Ishikawa (cell line): ENCODE measurements around the gene MAP3K7.

ENCODE experiments used
- CEBPB ChIP-seq: IDR thresholded peaks from 2 replicates; pipeline ENCODE4 v1.6.1; 2012
- CREB1 ChIP-seq: IDR thresholded peaks from 2 replicates; pipeline ENCODE4 v1.6.1; 2012; ENCODE audit warnings: low read depth
- EGR1 ChIP-seq: IDR thresholded peaks from 2 replicates; pipeline ENCODE4 v1.6.1; 2012
- EP300 ChIP-seq: IDR thresholded peaks from 2 replicates; pipeline ENCODE4 v1.6.1; 2012; ENCODE audit warnings: borderline replicate concordance
- FOXM1 ChIP-seq: IDR thresholded peaks from 2 replicates; pipeline ENCODE4 v1.6.1; 2012; ENCODE audit warnings: low read depth, borderline replicate concordance
- MAX ChIP-seq: IDR thresholded peaks from 2 replicates; pipeline ENCODE4 v1.6.1; 2012
- NFIC ChIP-seq: IDR thresholded peaks from 2 replicates; pipeline ENCODE4 v1.6.1; 2012
- RAD21 ChIP-seq: IDR thresholded peaks from 2 replicates; pipeline ENCODE4 v1.6.1; 2012; ENCODE audit warnings: low read depth
- REST ChIP-seq: IDR thresholded peaks from 2 replicates; pipeline ENCODE4 v1.6.1; 2012; ENCODE audit warnings: low read depth, mild to moderate bottlenecking
- TAF1 ChIP-seq: IDR thresholded peaks from 2 replicates; pipeline ENCODE4 v1.6.1; 2012; ENCODE audit warnings: low read depth, mild to moderate bottlenecking
- TCF12 ChIP-seq: IDR thresholded peaks from 2 replicates; pipeline ENCODE4 v1.6.1; 2012; ENCODE audit warnings: low read depth
- TEAD4 ChIP-seq: IDR thresholded peaks from 2 replicates; pipeline ENCODE4 v1.6.1; 2012
- USF1 ChIP-seq: IDR thresholded peaks from 2 replicates; pipeline ENCODE4 v1.6.1; 2012
- YY1 ChIP-seq: IDR thresholded peaks from 2 replicates; pipeline ENCODE4 v1.6.1; 2012; ENCODE audit warnings: low read depth
- ZBTB7A ChIP-seq: IDR thresholded peaks from 2 replicates; pipeline ENCODE4 v1.6.1; 2012; ENCODE audit warnings: low read depth

MAP3K7 gene

GRCh38 chr6:90544741-90545140 lies 42.1 kb downstream of the MAP3K7 start:
- TF ChIP-seq NFIC (no peak), USF1 (no peak), TAF1 (no peak), EP300 (no peak), TCF12 (no peak), RAD21 (no peak), TEAD4 (no peak), CREB1 (no peak)

DNA sequence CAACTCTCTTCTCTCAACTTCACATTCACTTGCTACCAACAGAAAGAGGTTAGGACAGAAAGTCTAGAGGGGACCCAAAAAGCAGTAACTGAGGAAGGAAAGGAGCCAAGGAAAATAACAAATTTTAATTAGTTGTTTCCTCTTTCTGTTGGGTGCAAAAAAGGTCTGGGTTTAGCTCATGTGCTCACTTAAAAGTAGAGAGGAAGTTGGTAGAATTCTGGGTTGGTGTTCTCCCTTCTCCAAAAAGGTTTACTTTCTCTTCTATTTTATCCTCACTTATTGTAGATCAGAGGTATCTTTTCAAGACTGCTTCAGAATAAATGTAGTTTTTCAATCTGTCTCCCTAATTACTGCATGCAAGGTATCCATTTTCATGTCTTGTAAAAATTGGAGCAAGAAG lies 42.8 kb downstream of the MAP3K7 start:
- no peak for TF ChIP-seq TAF1
- TF ChIP-seq TCF12, result no peak
- TF ChIP-seq TEAD4, result no peak
- no peak for TF ChIP-seq YY1
- no peak for TF ChIP-seq NFIC
- no peak for TF ChIP-seq REST
- TF ChIP-seq CREB1, result no peak
- no peak for TF ChIP-seq EGR1
- TF ChIP-seq CEBPB, result no peak
- TF ChIP-seq USF1, result no peak

GRCh38 chr6:90541221-90541620 lies 45.7 kb downstream of the MAP3K7 start:
- no peak for TF ChIP-seq MAX
- no peak for TF ChIP-seq USF1
- TF ChIP-seq EP300, result no peak
- no peak for TF ChIP-seq EGR1
- TF ChIP-seq CREB1, result no peak
- no peak for TF ChIP-seq RAD21

GRCh38 chr6:90538278-90539046 lies 48.4 kb downstream of the MAP3K7 start:
- TF ChIP-seq USF1, result no peak
- TF ChIP-seq YY1, result no peak
- TF ChIP-seq FOXM1, result no peak
- no peak for TF ChIP-seq MAX
- TF ChIP-seq TCF12, result no peak

DNA sequence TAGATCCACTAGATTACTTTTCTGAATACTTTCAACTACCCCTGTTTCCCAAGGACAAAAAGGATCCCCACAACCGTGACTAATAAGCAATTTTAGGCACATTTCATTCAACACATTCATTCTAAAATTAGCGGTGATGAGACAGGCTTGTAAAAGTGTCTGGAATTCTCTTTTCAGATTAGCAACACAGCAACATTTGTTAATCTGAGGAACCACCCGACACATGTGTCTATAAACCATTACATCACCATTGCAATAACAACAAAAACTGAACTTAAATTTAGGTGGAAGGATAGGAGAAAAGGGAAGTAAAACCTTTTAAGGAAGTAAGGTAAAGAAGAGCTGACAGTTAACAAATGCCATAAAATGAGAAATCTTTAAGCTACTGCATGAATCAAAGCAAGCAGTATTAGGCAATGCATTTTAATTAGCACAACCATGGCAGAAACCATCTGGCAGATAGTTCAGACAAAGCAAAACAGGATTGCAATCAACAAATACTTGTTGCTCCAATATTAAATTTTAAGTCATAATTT lies 49.1 kb downstream of the MAP3K7 start:
- no peak for TF ChIP-seq FOXM1
- TF ChIP-seq USF1, result no peak
- TF ChIP-seq ZBTB7A, result no peak
- TF ChIP-seq CREB1, result no peak
- no peak for TF ChIP-seq RAD21
- no peak for TF ChIP-seq EGR1
- no peak for TF ChIP-seq TCF12
- no peak for TF ChIP-seq YY1

- no peak for TF ChIP-seq EP300
These were observed 49.8 kb downstream of the MAP3K7 start for GRCh38 chr6:90537027-90537426.

GRCh38 chr6:90536520-90536919 lies 50.4 kb downstream of the MAP3K7 start:
- TF ChIP-seq RAD21, result no peak
- TF ChIP-seq TAF1, result no peak
- TF ChIP-seq USF1, result no peak
- no peak for TF ChIP-seq NFIC
- no peak for TF ChIP-seq EP300
- TF ChIP-seq ZBTB7A, result no peak
- no peak for TF ChIP-seq FOXM1
- no peak for TF ChIP-seq TEAD4
- no peak for TF ChIP-seq YY1
- TF ChIP-seq CEBPB, result no peak
- no peak for TF ChIP-seq REST
- TF ChIP-seq TCF12, result no peak
- TF ChIP-seq MAX, result no peak
- TF ChIP-seq EGR1, result no peak
